NCI-H510A (cell line): ENCODE data around the gene ZDHHC14.
"Not testable (repeated sequence)": the region's sequence is repeated elsewhere in the genome, so short reads cannot be mapped to it uniquely, and the experiment has no call there.

Experiments
- DNase-seq: peaks from one replicate; lab custom pipeline; 2025; lab: John Stamatoyannopoulos, UW

ZDHHC14 gene

GRCh38 chr6:157690441-157691210 lies 309.6 kb downstream of the ZDHHC14 start:
- DNase-seq, result no peak

GRCh38 chr6:157691621-157692020 lies 310.6 kb downstream of the ZDHHC14 start:
- not testable (repeated sequence) for DNase-seq

GRCh38 chr6:157693867-157694266 lies 312.9 kb downstream of the ZDHHC14 start:
- DNase-seq, result no peak

DNA sequence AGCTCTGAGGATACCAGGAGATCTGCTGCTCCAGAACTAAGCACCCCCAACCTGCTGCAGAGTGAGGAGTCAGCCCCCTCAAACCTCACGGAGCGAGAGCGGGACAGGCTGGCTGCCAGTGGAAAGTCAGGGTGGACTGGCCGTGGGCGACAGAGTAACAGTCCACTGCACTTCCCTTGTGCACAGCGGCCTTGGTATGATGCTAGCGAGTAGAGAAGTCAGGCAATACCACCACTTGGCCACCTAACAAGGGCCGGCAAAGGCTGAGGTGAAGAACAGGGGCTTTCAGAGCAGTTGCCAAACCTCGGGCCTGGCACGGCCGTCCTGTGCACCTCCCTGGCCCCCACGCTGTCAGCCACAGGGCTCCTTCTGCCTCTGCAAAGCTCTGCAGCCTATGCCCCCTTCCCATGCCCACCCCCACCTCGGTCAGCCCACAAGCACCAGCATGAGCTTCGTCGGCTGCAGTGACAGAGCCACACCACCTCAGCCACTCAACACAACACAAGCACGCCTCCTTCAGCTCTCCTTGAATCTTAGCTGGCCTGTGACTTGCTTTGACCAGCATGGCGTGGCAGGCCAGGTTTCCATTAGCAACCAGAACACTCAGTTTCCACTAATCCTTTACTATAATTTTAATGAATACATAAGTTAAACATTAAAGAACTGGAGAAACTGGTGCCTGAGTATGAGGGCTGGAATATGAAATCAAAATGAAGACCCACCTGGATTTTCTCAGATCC lies 314.5 kb downstream of the ZDHHC14 start:
- DNase-seq, result no peak

DNA sequence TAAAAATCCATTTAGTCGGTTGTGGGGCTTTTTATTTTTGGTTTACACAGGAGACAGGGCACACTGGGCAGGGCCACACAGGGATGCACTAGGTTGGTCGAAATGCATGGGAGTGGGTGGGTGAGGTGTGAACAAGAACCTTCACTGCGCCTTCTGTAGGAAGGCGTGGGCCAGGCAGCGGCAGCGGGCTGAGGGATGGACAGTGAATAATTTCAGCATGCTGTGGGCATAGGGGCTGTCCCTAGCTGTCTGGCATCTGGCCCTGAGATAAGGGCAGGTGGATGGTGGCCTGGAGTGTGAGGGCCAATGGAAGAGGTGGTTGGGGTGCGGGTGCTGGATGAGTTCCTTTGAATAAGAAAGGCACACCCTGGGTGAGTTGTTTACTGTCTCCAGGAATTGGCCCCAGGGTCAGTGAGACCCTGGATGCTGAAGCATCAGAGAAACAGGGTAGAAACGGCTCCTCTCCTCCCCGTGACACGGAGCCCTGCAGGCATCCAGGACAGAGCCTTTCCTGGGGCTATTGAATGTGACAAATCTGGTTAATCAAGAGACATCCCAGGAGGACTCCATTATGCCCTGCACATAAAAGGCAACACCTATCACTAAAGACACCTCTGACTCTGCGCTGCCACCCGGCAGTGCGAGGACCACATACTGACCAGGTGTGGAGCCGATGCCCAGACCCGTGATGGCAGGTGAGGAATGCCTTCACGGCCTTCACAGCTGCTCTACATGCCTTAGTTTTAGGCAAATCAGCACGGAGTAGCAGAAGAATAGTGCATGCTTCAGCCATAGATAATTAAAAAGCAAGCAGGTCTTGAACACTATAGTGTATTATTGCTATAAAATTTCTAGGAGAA lies 319.0 kb downstream of the ZDHHC14 start:
- no peak for DNase-seq

DNA sequence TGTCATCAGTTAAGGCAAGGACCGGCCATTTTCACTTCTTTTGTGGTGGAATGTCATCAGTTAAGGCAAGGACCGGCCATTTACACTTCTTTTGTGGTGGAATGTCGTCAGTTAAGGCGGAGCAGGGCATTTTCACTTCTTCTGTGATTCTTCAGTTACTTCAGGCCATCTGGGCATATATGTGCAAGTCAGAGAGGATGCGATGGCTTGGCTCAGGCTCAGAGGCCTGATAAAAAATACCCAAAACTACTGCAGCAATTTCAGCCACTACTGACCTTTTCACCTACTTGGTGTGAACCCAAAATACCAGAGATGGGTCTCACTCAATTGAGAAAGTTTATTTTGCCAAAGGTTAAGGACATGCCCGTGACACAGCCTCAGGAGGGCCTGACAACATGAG lies 325.4 kb downstream of the ZDHHC14 start:
- DNase-seq, result not testable (repeated sequence)

GRCh38 chr6:157706883-157707282 lies 325.9 kb downstream of the ZDHHC14 start:
- DNase-seq, result no peak

- DNase-seq, result no peak
Measured at GRCh38 chr6:157707576-157707975, 326.6 kb downstream of the ZDHHC14 start.

- DNase-seq, result no peak
Measured at GRCh38 chr6:157708239-157708638, 327.2 kb downstream of the ZDHHC14 start.

- no peak for DNase-seq
Measured at GRCh38 chr6:157708933-157709332, 327.9 kb downstream of the ZDHHC14 start.

DNA sequence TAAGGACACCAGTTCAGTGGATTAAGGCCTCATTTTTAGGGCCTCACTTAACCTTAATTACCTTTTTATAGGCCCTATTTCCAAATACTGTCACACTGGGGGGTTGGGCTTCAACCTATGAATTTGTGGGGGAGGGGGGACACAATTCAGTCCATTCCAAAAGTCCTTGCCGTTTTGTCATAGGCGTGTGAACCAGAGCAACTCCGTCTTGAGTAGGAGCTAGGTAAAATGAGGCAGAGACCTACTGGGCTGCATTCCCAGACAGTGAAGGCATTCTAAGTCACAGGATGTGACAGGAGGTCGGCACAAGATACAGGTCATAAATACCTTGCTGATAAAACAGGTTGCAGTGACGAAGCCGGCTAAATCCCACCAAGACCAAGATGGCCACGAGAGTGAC lies 328.6 kb downstream of the ZDHHC14 start:
- DNase-seq, result no peak

DNA sequence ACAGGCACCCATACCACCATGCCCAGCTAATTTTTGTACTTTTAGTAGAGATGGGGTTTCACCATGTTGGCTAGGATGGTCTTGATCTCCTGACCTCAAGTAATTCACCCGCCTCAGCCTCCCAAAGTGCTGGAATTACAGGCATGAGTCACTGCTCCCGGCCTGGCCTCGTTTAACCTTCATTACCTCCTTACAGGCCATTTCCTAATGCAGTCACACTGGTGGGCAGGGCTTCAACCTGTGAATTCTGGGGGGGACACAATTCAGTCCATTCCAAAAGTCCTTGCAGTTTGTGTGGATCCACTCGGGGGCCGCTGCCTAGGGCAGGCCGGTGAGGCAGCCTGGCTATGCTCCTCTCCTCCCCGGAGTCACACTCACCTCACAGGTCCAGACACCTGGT lies 329.6 kb downstream of the ZDHHC14 start:
- no peak for DNase-seq

GRCh38 chr6:157711060-157711459 lies 330.1 kb downstream of the ZDHHC14 start:
- DNase-seq, result no peak

GRCh38 chr6:157712585-157713295 lies 331.8 kb downstream of the ZDHHC14 start:
- DNase-seq, result no peak

- DNase-seq, result no peak
Measured at GRCh38 chr6:157713451-157714152, 332.6 kb downstream of the ZDHHC14 start.

- DNase-seq, result no peak
Measured at GRCh38 chr6:157714153-157714490, 333.1 kb downstream of the ZDHHC14 start.

DNA sequence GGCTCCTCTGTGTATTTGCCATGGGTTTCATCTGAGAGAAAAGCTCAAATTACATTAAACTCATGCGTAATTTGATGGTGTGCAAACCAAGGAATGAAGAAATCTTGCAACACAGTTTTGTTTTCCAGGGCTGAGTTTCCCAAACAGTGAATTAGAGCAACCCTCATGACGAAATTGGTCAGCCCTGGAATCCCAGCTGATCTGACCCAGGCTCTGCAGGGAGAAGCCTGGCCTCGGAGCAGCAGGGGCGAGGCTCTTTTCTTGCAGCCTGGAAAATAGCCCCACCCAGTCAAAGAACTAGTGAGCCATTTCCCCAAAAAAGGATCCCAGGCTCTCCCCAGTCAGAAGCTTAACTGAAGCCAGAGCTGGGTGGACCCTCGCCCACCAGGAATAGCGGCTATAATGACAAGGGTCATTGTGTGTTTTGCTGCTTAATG lies 334.8 kb downstream of the ZDHHC14 start:
- no peak for DNase-seq

GRCh38 chr6:157716251-157716995 lies 335.4 kb downstream of the ZDHHC14 start:
- no peak for DNase-seq

DNA sequence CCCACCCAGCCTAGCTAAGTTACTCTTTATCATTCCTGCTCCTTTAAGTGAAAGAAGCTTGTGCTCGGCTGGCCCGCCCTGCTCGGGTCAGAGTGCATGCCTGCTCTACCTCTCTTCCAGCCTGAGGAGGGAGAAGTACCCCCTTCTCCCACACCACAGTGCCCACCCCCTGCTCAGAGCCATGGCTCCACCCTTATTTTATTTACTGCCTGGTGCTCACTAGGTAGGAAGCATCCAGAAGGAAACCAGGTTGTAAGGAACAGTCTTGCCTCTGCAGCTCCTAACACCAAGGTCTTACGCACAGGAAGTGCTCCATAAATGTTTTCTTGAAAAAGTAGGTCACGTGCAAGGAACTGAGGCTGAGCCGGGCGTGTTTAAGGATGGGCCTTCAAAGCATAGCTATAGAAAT lies 336.4 kb downstream of the ZDHHC14 start:
- no peak for DNase-seq

GRCh38 chr6:157718503-157719187 lies 337.7 kb downstream of the ZDHHC14 start:
- DNase-seq, result no peak
